ENCODE measurements around the gene AGAP2.

The AGAP2 gene

GRCh38 chr12:57751788-57752667, 13.5 kb upstream of the AGAP2 start, which contains the start of gene CDK4:
CDK4 (minus strand) TSS chr12:57752310; CDS start chr12:57751717, 593 bp downstream.
- DNase-seq = peak; percentile 98

- no peak for DNase-seq
Measured at GRCh38 chr12:57751432-57751787, 12.9 kb upstream of the AGAP2 start.

- DNase-seq = no peak
Measured at GRCh38 chr12:57750561-57751431, 12.3 kb upstream of the AGAP2 start.

GRCh38 chr12:57749061-57749460, 10.5 kb upstream of the AGAP2 start:
- DNase-seq = no peak

GRCh38 chr12:57746025-57746424, 7.5 kb upstream of the AGAP2 start:
- DNase-seq = no peak

- no peak for DNase-seq
Measured at GRCh38 chr12:57745485-57745881, 6.9 kb upstream of the AGAP2 start.

- DNase-seq = peak; percentile 93
Measured at GRCh38 chr12:57744777-57745484, 6.4 kb upstream of the AGAP2 start, which contains the start of gene TSPAN31. TSPAN31 (plus strand) TSS chr12:57745039; CDS start chr12:57745155, 116 bp downstream.

GRCh38 chr12:57744194-57744776, 5.7 kb upstream of the AGAP2 start:
- DNase-seq = no peak

GRCh38 chr12:57743769-57744168, 5.2 kb upstream of the AGAP2 start:
- DNase-seq = no peak

- DNase-seq = no peak
Measured at GRCh38 chr12:57741844-57742738, 3.5 kb upstream of the AGAP2 start.

- DNase-seq = no peak
Measured at GRCh38 chr12:57741413-57741789, 2.9 kb upstream of the AGAP2 start.

- DNase-seq = no peak
Measured at GRCh38 chr12:57740656-57741412, 2.3 kb upstream of the AGAP2 start.

- no peak for DNase-seq
Measured at GRCh38 chr12:57739914-57740538, 1.5 kb upstream of the AGAP2 start.

- DNase-seq = no peak
Measured at GRCh38 chr12:57739387-57739786, 845 bp upstream of the AGAP2 start.

- no peak for DNase-seq
Measured at GRCh38 chr12:57737467-57738460, 778 bp downstream of the AGAP2 start.

GRCh38 chr12:57736741-57737466, 1.6 kb downstream of the AGAP2 start:
- DNase-seq = no peak

GRCh38 chr12:57735952-57736740, 2.4 kb downstream of the AGAP2 start:
- no peak for DNase-seq
